ENCODE data around the gene ATOH1. TPM values are rescaled to one million over a fixed set of nuclear protein-coding genes. Genes with fewer than 3 reads are reported as not detected.

Gene ATOH1
- total RNA-seq, 1 experiment from 2014 or later: not detected

- Histone ChIP-seq H3K9me2 (ENCODE audit: insufficient read depth) (no peaks in the 10 kb centered on the region; the same call in 1 of the 2 replicates), H3K4me2 (ENCODE audit: low read length) (no peak overlapping the region), H4K20me1 (ENCODE audit: insufficient read depth) (no peaks in the 10 kb centered on the region), H2AFZ (ENCODE audit: low read depth, low read length, poor library complexity, severe bottlenecking) (no peak overlapping the region), H3K27ac (ENCODE audit: low read depth, low read length) (no peak overlapping the region), H3K79me2 (ENCODE audit: insufficient read depth, low read length) (no peaks in the 10 kb centered on the region), H3K9ac (ENCODE audit: low read length) (no peak overlapping the region), H3K9me3 (ENCODE audit: control insufficient read depth in 1 of 2, insufficient read depth in 1 of 2, low read depth in 1 of 2, low read length in 2 of 2) (no peaks in the 10 kb centered on the region), H3K27me3 (ENCODE audit: insufficient read depth, low read length) (no peaks in the 10 kb centered on the region), H3K36me3 (ENCODE audit: control insufficient read depth in 1 of 2, insufficient read depth in 2 of 2, low read length in 2 of 2) (no peaks in the 10 kb centered on the region), H3K4me1 (ENCODE audit: control insufficient read depth in 1 of 2, insufficient read depth in 2 of 2, low read length in 2 of 2) (no peaks in the 10 kb centered on the region), H3K4me3 (replicated peaks in 1 of 2; ENCODE audit: low read depth in 1 of 2, low read length in 2 of 2) (no peak overlapping the region)
- intact Hi-C loops (cut with micrococcal nuclease): no loop called here
- TF ChIP-seq CBX3 (IDR thresholded peaks at IDR 0.05; ENCODE audit: low read depth): no peak
- no peak for TF ChIP-seq SRF (IDR thresholded peaks at IDR 0.05; ENCODE audit: low read depth)
- ChIA-PET RAD21 (ENCODE audit: low non-redundant PET in 1 of 2, low total read pairs in 2 of 2, uncharacterized antibody in 2 of 2, unreplicated experiment in 2 of 2) (no interaction called here), POLR2A (no interaction called here), CTCF (no interaction called here)
- no peak for ATAC-seq
- no peak for DNase-seq (ENCODE audit: low read depth, low spot score)
- BruUV-seq (replicated peaks): no TSS peak
Measured at GRCh38 chr4:93839704-93840103, 11.2 kb downstream of the ATOH1 start.

- H3K9me2 ChIP-seq (ENCODE audit: insufficient read depth): no peaks in the 10 kb centered on the region; the same call in 1 of the 2 replicates
- no TSS peak for BruUV-seq (replicated peaks)
- H4K20me1 ChIP-seq (ENCODE audit: insufficient read depth): no peaks in the 10 kb centered on the region
- intact Hi-C loops (cut with micrococcal nuclease): no loop called here
- H3K27ac ChIP-seq (ENCODE audit: low read depth, low read length): no peak overlapping the region
- no peak overlapping the region for H3K4me3 ChIP-seq (replicated peaks in 1 of 2; ENCODE audit: low read depth in 1 of 2, low read length in 2 of 2)
- ChIA-PET RAD21 (ENCODE audit: low non-redundant PET in 1 of 2, low total read pairs in 2 of 2, uncharacterized antibody in 2 of 2, unreplicated experiment in 2 of 2) (no interaction called here), CTCF (no interaction called here), POLR2A (no interaction called here)
- no peak for DNase-seq (ENCODE audit: low read depth, low spot score)
- no peaks in the 10 kb centered on the region for H3K9me3 ChIP-seq (ENCODE audit: control insufficient read depth in 1 of 2, insufficient read depth in 1 of 2, low read depth in 1 of 2, low read length in 2 of 2)
- no peaks in the 10 kb centered on the region for H3K4me1 ChIP-seq (ENCODE audit: control insufficient read depth in 1 of 2, insufficient read depth in 2 of 2, low read length in 2 of 2)
- ATAC-seq: no peak
- H3K79me2 ChIP-seq (ENCODE audit: insufficient read depth, low read length): no peaks in the 10 kb centered on the region
- no peaks in the 10 kb centered on the region for H3K36me3 ChIP-seq (ENCODE audit: control insufficient read depth in 1 of 2, insufficient read depth in 2 of 2, low read length in 2 of 2)
- no peak overlapping the region for H3K9ac ChIP-seq (ENCODE audit: low read length)
- H3K27me3 ChIP-seq (ENCODE audit: insufficient read depth, low read length): no peaks in the 10 kb centered on the region
- TF ChIP-seq ELF1 (IDR thresholded peaks at IDR 0.05; ENCODE audit: borderline replicate concordance, low read depth): no peak
- no peak for TF ChIP-seq RAD21 (IDR thresholded peaks at IDR 0.05; ENCODE audit: low read depth)
- no peak for TF ChIP-seq EGR1 (IDR thresholded peaks at IDR 0.05; ENCODE audit: low read depth)
- no peak for TF ChIP-seq ZFX (IDR thresholded peaks at IDR 0.05)
- no peak for TF ChIP-seq SRF (IDR thresholded peaks at IDR 0.05; ENCODE audit: low read depth)
- TF ChIP-seq SP1 (IDR thresholded peaks at IDR 0.05; ENCODE audit: low read depth): no peak
- no peak for TF ChIP-seq ATF3 (IDR thresholded peaks at IDR 0.05)
- no peak for TF ChIP-seq CTCF (IDR thresholded peaks at IDR 0.05 in 2 of 3, conservative IDR thresholded peaks at IDR 0.05 in 1 of 3; ENCODE audit: borderline replicate concordance in 1 of 3, insufficient read depth in 1 of 3, low read depth in 2 of 3, low read length in 2 of 3)
- no peak for TF ChIP-seq JUND (IDR thresholded peaks at IDR 0.05)
- no peak overlapping the region for H2AFZ ChIP-seq (ENCODE audit: low read depth, low read length, poor library complexity, severe bottlenecking)
- H3K4me2 ChIP-seq (ENCODE audit: low read length): no peak overlapping the region
Measured at GRCh38 chr4:93841803-93842345, 13.3 kb downstream of the ATOH1 start.
